Effector CD8-positive, alpha-beta T cell (primary cell): ENCODE results near the gene FGD6.
A peak's percentile ranks its signal among the peaks of the same experiment; 100 is the strongest.

ENCODE experiments used
- DNase-seq: peaks from one replicate; lab custom pipeline; 2025; lab: John Stamatoyannopoulos, UW

The FGD6 gene

GRCh38 chr12:95085612-95086011 is 131.7 kb downstream of the FGD6 start:
- DNase-seq: no peak

GRCh38 chr12:95083938-95084337 is 133.3 kb downstream of the FGD6 start:
- no peak for DNase-seq

- DNase-seq: no peak
Measured at GRCh38 chr12:95083471-95083870, 133.8 kb downstream of the FGD6 start.

- DNase-seq: no peak
Measured at GRCh38 chr12:95077341-95077740, 139.9 kb downstream of the FGD6 start.

GRCh38 chr12:95074766-95075165 is 142.5 kb downstream of the FGD6 start:
- DNase-seq: no peak

- DNase-seq: no peak
Measured at GRCh38 chr12:95073698-95074520, 143.4 kb downstream of the FGD6 start.

GRCh38 chr12:95072900-95073697 is 144.2 kb downstream of the FGD6 start, which contains the start of gene NR2C1:
TSS of gene NR2C1 (minus strand) at chr12:95073618. CDS start at chr12:95067384, 6,234 bp downstream.
- peak; percentile 83 for DNase-seq

- DNase-seq: no peak
Measured at GRCh38 chr12:95070378-95070777, 146.9 kb downstream of the FGD6 start.

- DNase-seq: no peak
Measured at GRCh38 chr12:95066091-95066855, 151.0 kb downstream of the FGD6 start.

- no peak for DNase-seq
Measured at GRCh38 chr12:95060951-95061350, 156.3 kb downstream of the FGD6 start.

GRCh38 chr12:95059984-95060383 is 157.3 kb downstream of the FGD6 start:
- no peak for DNase-seq

GRCh38 chr12:95057424-95057823 is 159.8 kb downstream of the FGD6 start:
- DNase-seq: no peak

GRCh38 chr12:95055057-95055456 is 162.2 kb downstream of the FGD6 start:
- DNase-seq: no peak

GRCh38 chr12:95054206-95054605 is 163.1 kb downstream of the FGD6 start:
- DNase-seq: no peak

- DNase-seq: no peak
Measured at GRCh38 chr12:95051241-95051640, 166.0 kb downstream of the FGD6 start.

GRCh38 chr12:95037906-95038305 is 179.4 kb downstream of the FGD6 start:
- no peak for DNase-seq

- DNase-seq: no peak
Measured at GRCh38 chr12:95034750-95035149, 182.5 kb downstream of the FGD6 start.
